ENCODE measurements around the gene ENOX1. TPM values are rescaled to one million over a fixed set of nuclear protein-coding genes. Genes with fewer than 3 reads are reported as not detected.

ENOX1 gene
- polyA plus RNA-seq, 1 donor (not counting 4 experiments of a cell fraction or from before 2014, with no cell fraction given): 1.1 TPM

- Histone ChIP-seq H2AFZ (ENCODE audit: control insufficient read depth, low read length) (no peak overlapping the region), H3K4me1 (ENCODE audit: control insufficient read depth, extremely low read depth, insufficient read depth, low read length) (peaks cover 3% of the 10 kb centered on the region), H3K27ac (ENCODE audit: control insufficient read depth, insufficient read depth, low read length) (no peak overlapping the region), H3K4me2 (ENCODE audit: control insufficient read depth, extremely low read depth, insufficient read depth, low read depth, low read length) (no peak overlapping the region), H3K4me3 (ENCODE audit: control insufficient read depth in 2 of 3, extremely low read depth in 1 of 3, insufficient read depth in 2 of 3, low read depth in 1 of 3, low read length in 3 of 3) (no peak overlapping the region), H3K36me3 (ENCODE audit: control insufficient read depth in 2 of 2, extremely low read depth in 1 of 2, insufficient read depth in 2 of 2, low read length in 2 of 2) (no peaks in the 10 kb centered on the region), H3K79me2 (ENCODE audit: control insufficient read depth, insufficient read depth, low read length) (no peaks in the 10 kb centered on the region), H3K9ac (ENCODE audit: control insufficient read depth, extremely low read depth, insufficient read depth, low read length) (no peak overlapping the region), H4K20me1 (ENCODE audit: control insufficient read depth, extremely low read depth, insufficient read depth, low read length) (no peaks in the 10 kb centered on the region), H3K9me3 (ENCODE audit: control insufficient read depth, low read depth, low read length) (no peaks in the 10 kb centered on the region), H3K27me3 (ENCODE audit: control insufficient read depth, extremely low read depth, insufficient read depth, low read length) (no peaks in the 10 kb centered on the region), H3K9me1 (ENCODE audit: control insufficient read depth, extremely low read depth, insufficient read depth, low read length) (no peaks in the 10 kb centered on the region)
- no peak for FAIRE-seq
- TF ChIP-seq CTCF (optimal IDR thresholded peaks at IDR 0.05 in 1 of 3, IDR thresholded peaks at IDR 0.05 in 1 of 3, conservative IDR thresholded peaks at IDR 0.05 in 1 of 3; ENCODE audit: extremely low read depth in 1 of 3, insufficient read depth in 2 of 3, low read length in 3 of 3) (no peak), EZH2 (IDR thresholded peaks at IDR 0.05; ENCODE audit: low read length) (no peak)
- DNase-seq (ENCODE audit: low read depth, low spot score): no peak
- dilution Hi-C loops (cut with MboI; ENCODE audit: extremely low pct_ligation_motif_present, low sequenced_read_pairs): no loop called here
Observed at GRCh38 chr13:43763143-43763759, 23.5 kb downstream of the ENOX1 start.

- no peak for FAIRE-seq
- Histone ChIP-seq H3K9me1 (ENCODE audit: control insufficient read depth, extremely low read depth, insufficient read depth, low read length) (no peaks in the 10 kb centered on the region), H3K27me3 (ENCODE audit: control insufficient read depth, extremely low read depth, insufficient read depth, low read length) (no peaks in the 10 kb centered on the region), H3K79me2 (ENCODE audit: control insufficient read depth, insufficient read depth, low read length) (no peaks in the 10 kb centered on the region), H2AFZ (ENCODE audit: control insufficient read depth, low read length) (no peak overlapping the region), H3K4me2 (ENCODE audit: control insufficient read depth, extremely low read depth, insufficient read depth, low read depth, low read length) (no peak overlapping the region), H3K4me3 (ENCODE audit: control insufficient read depth in 2 of 3, extremely low read depth in 1 of 3, insufficient read depth in 2 of 3, low read depth in 1 of 3, low read length in 3 of 3) (no peak overlapping the region), H3K9me3 (ENCODE audit: control insufficient read depth, low read depth, low read length) (no peaks in the 10 kb centered on the region), H3K9ac (ENCODE audit: control insufficient read depth, extremely low read depth, insufficient read depth, low read length) (no peak overlapping the region), H3K4me1 (ENCODE audit: control insufficient read depth, extremely low read depth, insufficient read depth, low read length) (peaks cover 3% of the 10 kb centered on the region), H3K27ac (ENCODE audit: control insufficient read depth, insufficient read depth, low read length) (no peak overlapping the region), H3K36me3 (ENCODE audit: control insufficient read depth in 2 of 2, extremely low read depth in 1 of 2, insufficient read depth in 2 of 2, low read length in 2 of 2) (no peaks in the 10 kb centered on the region), H4K20me1 (ENCODE audit: control insufficient read depth, extremely low read depth, insufficient read depth, low read length) (no peaks in the 10 kb centered on the region)
- DNase-seq (ENCODE audit: low read depth, low spot score): no peak
- dilution Hi-C loops (cut with MboI; ENCODE audit: extremely low pct_ligation_motif_present, low sequenced_read_pairs): no loop called here
- TF ChIP-seq CTCF (optimal IDR thresholded peaks at IDR 0.05 in 1 of 3, IDR thresholded peaks at IDR 0.05 in 1 of 3, conservative IDR thresholded peaks at IDR 0.05 in 1 of 3; ENCODE audit: extremely low read depth in 1 of 3, insufficient read depth in 2 of 3, low read length in 3 of 3) (no peak), EZH2 (IDR thresholded peaks at IDR 0.05; ENCODE audit: low read length) (no peak)
Observed at GRCh38 chr13:43761616-43762315, 25.0 kb downstream of the ENOX1 start.

All from keratinocyte (primary cell).